Anterior cingulate cortex (tissue), 58 donors: ENCODE data around the gene GABRP.

Experiments
- DNase-seq, 58 donors: peaks; one replicate each; lab custom pipeline; 2025; lab: John Stamatoyannopoulos, UW

Gene GABRP

GRCh38 chr5:170854566-170854965 lies 71.0 kb downstream of the GABRP start:
- DNase-seq: no peak

- no peak for DNase-seq
These were observed 73.5 kb downstream of the GABRP start for GRCh38 chr5:170857066-170857465.

GRCh38 chr5:170860415-170860814 lies 76.9 kb downstream of the GABRP start:
- no peak for DNase-seq

GRCh38 chr5:170860818-170861666 lies 77.5 kb downstream of the GABRP start:
- DNase-seq: no peak

- DNase-seq: peak in 3 of 58 donors; percentile 3 to 29 (median 3)
These were observed 78.1 kb downstream of the GABRP start for GRCh38 chr5:170861667-170861916.

GRCh38 chr5:170861917-170862766 lies 78.6 kb downstream of the GABRP start, which contains the start of gene RANBP17:
Gene RANBP17 (plus strand): TSS chr5:170862018.
- peak in 15 of 58 donors; percentile 4 to 30 (median 13) for DNase-seq

- DNase-seq: no peak
These were observed 80.1 kb downstream of the GABRP start for GRCh38 chr5:170863646-170864045.
